Measurements from ENCODE around the gene EMC10.

The EMC10 gene

GRCh38 chr19:50497022-50497405 lies 20.7 kb downstream of the EMC10 start:
- no peak for DNase-seq (ENCODE audit: low read depth)

GRCh38 chr19:50498219-50499056 lies 22.1 kb downstream of the EMC10 start:
- DNase-seq (ENCODE audit: low read depth): no peak

GRCh38 chr19:50500060-50500752 lies 23.9 kb downstream of the EMC10 start:
- no peak for DNase-seq (ENCODE audit: low read depth)

GRCh38 chr19:50500753-50501151 lies 24.4 kb downstream of the EMC10 start:
- no peak for DNase-seq (ENCODE audit: low read depth)

- no peak for DNase-seq (ENCODE audit: low read depth)
Measured at GRCh38 chr19:50501186-50501567, 24.9 kb downstream of the EMC10 start.

- no peak for DNase-seq (ENCODE audit: low read depth)
Measured at GRCh38 chr19:50501568-50502475, 25.5 kb downstream of the EMC10 start.

GRCh38 chr19:50505856-50506611 lies 29.7 kb downstream of the EMC10 start:
- DNase-seq (ENCODE audit: low read depth): no peak

- no peak for DNase-seq (ENCODE audit: low read depth)
Measured at GRCh38 chr19:50506700-50507099, 30.4 kb downstream of the EMC10 start.

GRCh38 chr19:50507376-50507775 lies 31.1 kb downstream of the EMC10 start:
- DNase-seq (ENCODE audit: low read depth): no peak

- no peak for DNase-seq (ENCODE audit: low read depth)
Measured at GRCh38 chr19:50508843-50509190, 32.5 kb downstream of the EMC10 start.

GRCh38 chr19:50509366-50509765 lies 33.1 kb downstream of the EMC10 start:
- no peak for DNase-seq (ENCODE audit: low read depth)

- DNase-seq (ENCODE audit: low read depth): no peak
Measured at GRCh38 chr19:50510121-50510670, 33.9 kb downstream of the EMC10 start.

GRCh38 chr19:50510700-50511068 lies 34.4 kb downstream of the EMC10 start:
- no peak for DNase-seq (ENCODE audit: low read depth)

- peak; percentile 92 for DNase-seq (ENCODE audit: low read depth)
Measured at GRCh38 chr19:50511069-50511822, 34.9 kb downstream of the EMC10 start, which contains the start of gene JOSD2. Gene JOSD2 (minus strand): TSS chr19:50511191. CDS start chr19:50510431, 760 bp downstream.

- no peak for DNase-seq (ENCODE audit: low read depth)
Measured at GRCh38 chr19:50512112-50512998, 36.0 kb downstream of the EMC10 start.

GRCh38 chr19:50512999-50513745 lies 36.9 kb downstream of the EMC10 start:
- no peak for DNase-seq (ENCODE audit: low read depth)

GRCh38 chr19:50513746-50514345 lies 37.5 kb downstream of the EMC10 start, which contains the start of gene ASPDH:
Gene ASPDH (minus strand): TSS chr19:50513913. CDS start chr19:50513823, 90 bp downstream.
- no peak for DNase-seq (ENCODE audit: low read depth)

Data from stimulated activated CD8-positive, alpha-beta memory T cell treated with anti-CD3 and anti-CD28 coated beads, Interleukin-15, amount 100 ng/mL, for 1 hour (primary cell).